SU-DHL-6 (cell line): ENCODE measurements around the gene TSKU.
"Not testable (repeated sequence)": the region's sequence is repeated elsewhere in the genome, so short reads cannot be mapped to it uniquely, and the experiment has no call there.

ENCODE experiments used
- H2AFZ ChIP-seq: fragments of 200-600 bp; sonication (generic); 2 replicates; pipeline ENCODE4 v1.6.1; 2014; ENCODE audit warnings: low read depth, mild to moderate bottlenecking, moderate library complexity, mixed read lengths, antibody characterized with exemption, low read length; ENCODE audit not compliant: severe bottlenecking
- H3F3A ChIP-seq: fragments of 200-600 bp; shearing (Covaris generic); 2 replicates; pipeline ENCODE4 v1.6.0; 2016; ENCODE audit warnings: antibody characterized with exemption, mild to moderate bottlenecking; ENCODE audit not compliant: insufficient read depth
- H3K27ac ChIP-seq: fragments of 200-600 bp; sonication (generic); 2 replicates; pipeline ENCODE4 v1.5.1; 2016; ENCODE audit warnings: low read depth, mild to moderate bottlenecking, low read length, moderate library complexity, mixed read lengths
- H3K27me3 ChIP-seq: fragments of 200-600 bp; sonication (generic), shearing (Covaris generic); 2 replicates; pipeline ENCODE4 v1.6.0; 2014; ENCODE audit warnings: mild to moderate bottlenecking, low read length
- H3K36me3 ChIP-seq: fragments of 200-600 bp; sonication (generic); 2 replicates; pipeline ENCODE4 v1.6.1; 2014; ENCODE audit warnings: mild to moderate bottlenecking, low read length, mixed read lengths
- H3K4me2 ChIP-seq: fragments of 300-600, 200-600 bp; shearing (Covaris generic), sonication (generic); 2 replicates; pipeline ENCODE4 v1.6.0; 2014; ENCODE audit warnings: low read length, low read depth, mild to moderate bottlenecking; ENCODE audit not compliant: poor library complexity, severe bottlenecking
- H3K4me3 ChIP-seq: fragments of 200-600 bp; sonication (generic); 2 replicates; pipeline ENCODE4 v1.5.1; 2014; ENCODE audit warnings: antibody characterized with exemption, low read length, mild to moderate bottlenecking, mixed read lengths; ENCODE audit not compliant: insufficient read depth, poor library complexity, severe bottlenecking
- H3K79me2 ChIP-seq: fragments of 200-600 bp; sonication (generic); 2 replicates; pipeline ENCODE4 v1.6.1; 2014; ENCODE audit warnings: mild to moderate bottlenecking, low read length, moderate library complexity; ENCODE audit not compliant: insufficient read depth
- H3K9ac ChIP-seq: fragments of 200-600 bp; sonication (generic); 2 replicates; pipeline ENCODE4 v1.7.0; 2014; ENCODE audit warnings: mild to moderate bottlenecking, low read length
- H3K9me2 ChIP-seq: fragments of 200-600 bp; sonication (generic); replicated peaks from 2 replicates; pipeline ENCODE4 v1.6.1; 2014; ENCODE audit warnings: low read length; ENCODE audit not compliant: insufficient read depth
- H3K9me3 ChIP-seq: fragments of 200-600 bp; sonication (generic); 2 replicates; pipeline ENCODE4 v1.6.1; 2014; ENCODE audit warnings: low read length, mixed read lengths; ENCODE audit not compliant: insufficient read depth
- H4K20me1 ChIP-seq: fragments of 200-600 bp; sonication (generic); 2 replicates; pipeline ENCODE4 v1.6.1; 2014; ENCODE audit warnings: low read depth, mild to moderate bottlenecking, antibody characterized with exemption, low read length, moderate library complexity, mixed read lengths
- CTCF ChIP-seq: fragments of 200-600 bp; sonication (generic); IDR thresholded peaks from one replicate; pipeline ENCODE4 v1.5.1; 2017; ENCODE audit warnings: antibody characterized with exemption, mild to moderate bottlenecking, low read length, moderate library complexity; ENCODE audit not compliant: insufficient read depth, poor library complexity, severe bottlenecking
- EZH2phosphoT487 ChIP-seq: fragments of 200-600 bp; sonication (generic), shearing (Covaris generic); conservative IDR thresholded peaks from 2 replicates; pipeline ENCODE4 v1.6.1; 2018; ENCODE audit warnings: mild to moderate bottlenecking, antibody characterized with exemption, low read length, moderate library complexity, mixed read lengths

TSKU gene

GRCh38 chr11:76783294-76783895, at the start of gene TSKU:
Gene TSKU, plus strand, starts transcription at chr11:76783356. Its CDS starts 12,261 bp downstream, at chr11:76795617.
- H4K20me1 ChIP-seq, result no peaks in the 10 kb centered on the region
- no peaks in the 10 kb centered on the region for H3F3A ChIP-seq
- H3K4me3 ChIP-seq, result peak within 1 kb of the TSS; percentile 42
- no peaks in the 10 kb centered on the region for H3K9me3 ChIP-seq
- no peaks in the 10 kb centered on the region for H3K79me2 ChIP-seq
- peak within 1 kb of the TSS; percentile 38; the same call in 1 of the 2 replicates for H3K9ac ChIP-seq
- no peaks in the 10 kb centered on the region for H3K36me3 ChIP-seq
- H3K27me3 ChIP-seq, result no peaks in the 10 kb centered on the region
- no peak within 1 kb of the TSS for H2AFZ ChIP-seq
- no peak for TF ChIP-seq CTCF
- TF ChIP-seq EZH2phosphoT487, result no peak
- H3K4me2 ChIP-seq, result peak within 1 kb of the TSS; percentile 51
- H3K9me2 ChIP-seq, result no peaks in the 10 kb centered on the region
- no peak within 1 kb of the TSS for H3K27ac ChIP-seq

GRCh38 chr11:76733906-76734305, 49.2 kb upstream of the TSKU start:
- not testable (repeated sequence) for H3K4me3 ChIP-seq, H3K27ac ChIP-seq, H3K4me2 ChIP-seq, H3K9me2 ChIP-seq, H3F3A ChIP-seq, H3K9me3 ChIP-seq, H3K9ac ChIP-seq, H3K36me3 ChIP-seq, H2AFZ ChIP-seq, H4K20me1 ChIP-seq, H3K27me3 ChIP-seq, H3K79me2 ChIP-seq
- peak; percentile 26 for TF ChIP-seq CTCF

GRCh38 chr11:76734456-76735420, 48.4 kb upstream of the TSKU start:
- Histone ChIP-seq H3K9me2 (no peaks in the 10 kb centered on the region), H3K79me2 (no peaks in the 10 kb centered on the region), H3K27me3 (no peaks in the 10 kb centered on the region), H3K9ac (no peak overlapping the region), H3F3A (no peaks in the 10 kb centered on the region), H3K27ac (no peak overlapping the region), H3K9me3 (no peaks in the 10 kb centered on the region), H3K4me2 (no peak overlapping the region), H2AFZ (no peak overlapping the region), H3K4me3 (no peak overlapping the region), H3K36me3 (no peaks in the 10 kb centered on the region), H4K20me1 (no peaks in the 10 kb centered on the region)
- TF ChIP-seq EZH2phosphoT487 (no peak), CTCF (no peak)
